GM19397 (cell line): ENCODE results near the gene TRPV4.
"Not testable (repeated sequence)": the region's sequence is repeated elsewhere in the genome, so short reads cannot be mapped to it uniquely, and the experiment has no call there.

Source experiments
- ATAC-seq: cut with Tn5 transposase; IDR thresholded peaks from one replicate; pipeline ENCODE4 v1.9.1; 2021; ENCODE audit warnings: mild to moderate bottlenecking, moderate library complexity; ENCODE audit not compliant: unreplicated experiment

The TRPV4 gene

GRCh38 chr12:109833307-109834189 lies at the start of gene TRPV4:
TRPV4 (minus strand) TSS chr12:109833398; CDS start chr12:109814796, 18,602 bp downstream.
- ATAC-seq = no peak

- no peak for ATAC-seq
These were observed 48.6 kb upstream of the TRPV4 start for GRCh38 chr12:109881752-109882151.

- ATAC-seq = no peak
These were observed 47.7 kb upstream of the TRPV4 start for GRCh38 chr12:109880938-109881337.

- peak; percentile 95 for ATAC-seq
These were observed 47.1 kb upstream of the TRPV4 start, which contains the start of gene GLTP for GRCh38 chr12:109880043-109880931. GLTP (minus strand) TSS chr12:109880541; CDS start chr12:109880374, 167 bp downstream.

DNA sequence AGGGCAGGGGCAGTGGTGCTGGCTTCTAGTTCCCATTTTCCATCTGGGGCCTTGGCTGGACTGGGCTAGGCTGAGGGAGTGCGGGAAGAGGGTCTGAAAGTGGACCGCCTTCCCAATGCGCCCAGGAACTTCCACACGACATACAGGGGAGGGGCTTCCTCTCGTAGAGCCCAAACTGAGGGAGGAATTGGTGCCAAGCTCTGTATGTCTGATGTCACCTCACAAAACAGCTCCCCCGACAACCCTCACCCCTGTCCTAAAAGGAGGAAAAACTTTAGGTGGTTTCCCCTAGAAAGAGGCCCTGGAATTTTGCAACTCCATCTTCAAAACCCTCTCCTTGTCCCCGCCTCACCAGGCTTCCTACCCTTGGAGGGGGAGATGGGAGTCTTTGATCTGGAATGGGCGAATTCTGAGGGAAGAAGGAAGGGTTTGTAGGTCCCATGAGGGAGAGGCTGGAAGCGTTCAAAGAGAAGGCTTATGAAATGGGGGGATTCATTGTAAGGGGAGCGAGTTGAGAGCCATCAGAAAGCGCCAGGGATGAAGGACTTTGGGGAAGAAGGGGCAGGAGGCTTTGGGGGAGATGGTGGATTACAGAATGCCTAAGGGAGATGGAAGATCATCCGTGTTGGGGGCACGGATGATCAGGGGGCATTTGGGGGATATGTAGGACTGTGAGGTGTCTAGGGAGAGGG lies 46.3 kb upstream of the TRPV4 start:
- ATAC-seq = no peak

GRCh38 chr12:109878749-109879148 lies 45.6 kb upstream of the TRPV4 start:
- ATAC-seq = no peak

DNA sequence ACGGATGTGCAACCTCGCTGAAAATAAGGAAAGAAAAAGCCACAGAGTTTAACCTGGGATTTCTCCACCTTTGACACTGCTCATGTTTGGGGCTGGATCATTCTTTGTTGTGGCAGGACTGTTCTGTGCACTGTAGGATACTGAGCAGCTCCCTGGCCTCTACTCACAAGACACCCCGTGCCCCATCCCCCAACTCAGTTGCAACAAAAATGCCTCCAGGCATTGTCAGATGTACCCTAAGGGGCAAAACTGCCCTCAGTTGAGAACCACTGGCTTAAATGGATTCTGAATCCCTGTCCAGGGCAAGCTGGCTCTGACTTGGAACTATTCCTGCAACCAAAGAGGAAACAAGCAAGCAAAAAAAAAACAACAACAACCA lies 45.0 kb upstream of the TRPV4 start:
- ATAC-seq = no peak

DNA sequence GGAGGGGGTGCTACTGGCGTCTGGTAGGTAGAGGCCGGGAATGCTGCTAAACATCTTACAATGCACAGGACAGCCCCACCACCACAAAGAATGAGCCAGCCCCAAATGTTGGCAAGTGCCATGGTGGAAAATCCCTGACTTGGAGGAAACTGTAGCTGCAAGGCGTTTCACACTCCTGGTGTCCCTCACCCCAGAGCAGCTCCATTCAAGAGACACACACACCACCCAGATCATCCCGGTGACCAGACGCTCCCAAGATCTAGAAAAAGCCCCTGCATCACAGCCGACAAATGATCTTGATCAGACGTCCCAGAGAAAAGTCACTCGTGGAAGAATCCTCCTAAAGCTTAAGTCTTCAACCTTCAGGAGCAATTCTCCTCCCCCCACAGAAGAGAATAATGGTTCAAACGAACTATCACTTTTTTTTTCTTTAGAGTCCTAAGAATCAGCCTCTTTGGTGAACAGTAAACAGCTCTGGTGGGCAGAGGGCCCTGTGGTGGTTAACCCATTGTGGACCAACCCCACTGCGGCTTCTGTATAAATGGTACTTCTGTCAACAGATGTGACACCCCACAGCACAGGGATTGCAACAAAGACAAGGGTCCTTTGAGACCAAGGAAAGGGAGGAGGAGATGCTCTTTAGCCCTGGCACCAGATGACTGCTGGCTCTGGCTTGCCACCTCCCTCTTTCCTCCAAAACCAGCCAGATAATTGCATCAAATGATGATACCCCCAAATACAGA lies 44.5 kb upstream of the TRPV4 start:
- no peak for ATAC-seq

DNA sequence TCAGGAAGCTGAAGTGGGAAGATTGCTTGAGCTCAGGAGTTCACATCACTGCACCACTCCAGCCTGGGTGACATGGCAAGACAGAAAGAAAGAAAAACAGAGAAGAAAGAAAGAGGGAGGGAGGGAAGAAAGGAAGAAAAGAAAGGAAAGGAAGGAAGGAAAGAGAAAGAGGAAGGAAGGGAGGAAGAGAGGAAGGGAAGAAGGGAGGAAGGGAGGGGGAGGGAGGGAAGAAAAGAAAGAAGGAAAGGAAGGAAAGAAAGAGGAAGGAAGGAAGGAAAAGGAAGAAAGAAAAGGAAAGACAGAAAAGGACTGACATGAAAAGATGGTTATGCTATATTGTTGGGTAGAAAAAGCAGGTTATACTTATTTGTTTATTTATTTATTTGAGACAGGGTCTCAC lies 43.2 kb upstream of the TRPV4 start:
- no peak for ATAC-seq

DNA sequence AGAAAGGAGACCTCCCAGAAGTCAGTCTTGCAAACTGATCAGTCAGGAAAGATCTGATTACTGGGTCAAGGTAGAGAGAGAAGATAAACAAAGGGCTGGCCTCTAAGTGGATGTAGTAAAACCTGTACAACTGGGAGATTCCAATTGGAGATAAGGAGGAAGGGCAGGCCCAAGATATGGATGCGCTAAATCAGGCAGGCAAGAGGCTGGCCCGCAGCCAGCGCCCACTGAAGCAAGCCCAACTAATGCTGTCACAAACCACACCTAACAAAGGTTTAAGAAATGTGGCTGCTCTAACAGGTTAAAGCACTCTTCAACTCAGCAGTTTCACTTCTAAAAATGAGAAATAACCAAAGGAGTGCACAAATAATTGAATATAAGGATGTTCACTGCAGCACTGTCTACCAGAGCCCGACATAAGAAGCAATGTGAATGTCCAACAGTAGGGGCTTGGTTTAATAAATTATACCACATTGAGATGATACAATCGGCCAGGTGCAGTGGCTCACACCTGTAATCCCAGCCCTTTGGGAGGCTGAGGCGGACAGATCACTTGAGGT lies 42.5 kb upstream of the TRPV4 start:
- ATAC-seq = no peak

- ATAC-seq = no peak
These were observed 40.5 kb upstream of the TRPV4 start for GRCh38 chr12:109873653-109874052.

DNA sequence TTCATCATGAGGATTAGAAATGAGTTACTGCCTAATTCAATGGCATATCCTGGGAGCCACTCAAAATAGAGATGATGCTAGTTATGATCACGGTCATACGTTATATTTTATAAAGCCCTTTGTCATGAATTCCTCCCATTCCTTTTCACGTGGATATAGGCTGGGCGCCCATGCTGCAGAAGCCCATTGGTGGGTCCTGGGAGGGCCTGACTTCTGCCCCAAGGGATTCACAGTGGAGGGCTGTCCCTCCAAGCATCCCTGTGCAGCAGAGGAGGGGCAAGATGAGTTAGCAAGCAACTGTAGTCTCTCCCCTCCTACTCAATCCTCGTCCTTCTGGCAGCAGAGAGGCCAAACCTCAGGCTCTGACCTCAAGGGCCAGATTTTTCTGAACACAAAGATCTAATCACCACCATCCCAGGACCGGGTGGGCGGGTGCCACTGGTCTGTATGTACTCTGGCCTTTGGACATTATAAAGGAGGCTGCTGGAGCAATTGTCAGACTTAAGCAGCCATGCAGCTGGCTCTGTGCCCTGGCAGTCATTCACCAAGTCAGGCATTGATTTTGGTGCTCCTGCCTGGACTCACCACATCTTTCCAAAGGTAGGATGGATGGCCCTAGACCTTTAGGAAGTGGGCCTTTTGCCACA lies 38.6 kb upstream of the TRPV4 start:
- no peak for ATAC-seq

DNA sequence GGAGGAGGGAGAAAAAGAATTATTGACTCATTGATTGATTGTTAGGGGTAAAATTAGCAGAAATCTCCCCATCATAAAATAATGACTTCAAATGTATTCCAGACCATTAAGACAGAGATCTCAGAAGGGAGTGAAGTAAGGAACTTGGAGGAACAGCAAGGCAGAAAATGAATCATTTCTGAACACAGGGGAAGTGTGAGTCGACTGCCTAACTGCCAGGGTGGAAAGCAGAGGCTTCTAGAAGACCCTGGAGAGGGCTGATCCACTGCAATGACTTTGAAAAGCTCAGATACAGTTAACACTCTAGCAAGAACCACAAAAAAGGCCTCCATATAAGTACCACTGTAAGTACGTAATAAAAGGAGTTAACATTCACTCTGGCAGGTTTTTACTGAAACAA lies 37.5 kb upstream of the TRPV4 start:
- ATAC-seq = no peak

DNA sequence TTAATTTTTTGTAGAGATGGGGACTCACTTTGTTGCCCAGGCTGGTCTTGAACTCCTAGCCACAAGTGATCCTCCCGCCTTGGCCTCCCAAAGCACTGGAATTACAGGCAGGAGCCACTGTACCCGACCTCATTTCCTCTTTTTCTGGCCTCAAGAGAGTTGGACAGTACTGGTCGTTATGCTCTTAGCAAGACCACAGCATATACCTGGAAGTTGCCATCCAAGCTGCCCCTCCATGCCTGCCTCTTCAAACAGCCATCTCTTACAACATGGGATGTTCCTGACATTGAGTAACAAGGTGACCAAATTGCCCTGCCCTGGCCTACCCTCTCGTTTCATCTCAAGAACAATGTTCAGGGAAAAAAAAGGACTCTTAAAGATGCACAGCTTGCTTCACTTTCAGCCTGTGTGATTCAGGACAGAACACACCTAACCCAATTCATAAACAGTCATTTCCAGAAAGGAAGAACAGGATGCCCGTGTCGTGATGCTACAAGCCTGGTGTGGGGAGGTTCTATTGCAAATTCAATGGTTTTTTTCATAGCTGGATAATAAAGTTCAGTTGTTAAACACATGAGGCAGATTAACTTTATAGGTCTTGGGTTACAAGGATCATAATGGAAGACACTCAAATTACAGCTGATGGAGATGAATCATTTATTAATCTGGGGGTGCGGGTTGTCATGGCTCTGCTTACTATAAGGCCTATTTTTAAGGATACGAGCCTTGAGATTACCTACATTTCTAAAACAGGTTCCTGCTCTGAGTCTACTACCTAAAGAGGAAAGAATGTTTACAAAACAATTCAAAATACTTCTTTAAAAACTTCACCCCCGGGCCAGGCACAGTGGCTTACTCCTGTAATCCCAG lies 35.2 kb upstream of the TRPV4 start:
- ATAC-seq = no peak

DNA sequence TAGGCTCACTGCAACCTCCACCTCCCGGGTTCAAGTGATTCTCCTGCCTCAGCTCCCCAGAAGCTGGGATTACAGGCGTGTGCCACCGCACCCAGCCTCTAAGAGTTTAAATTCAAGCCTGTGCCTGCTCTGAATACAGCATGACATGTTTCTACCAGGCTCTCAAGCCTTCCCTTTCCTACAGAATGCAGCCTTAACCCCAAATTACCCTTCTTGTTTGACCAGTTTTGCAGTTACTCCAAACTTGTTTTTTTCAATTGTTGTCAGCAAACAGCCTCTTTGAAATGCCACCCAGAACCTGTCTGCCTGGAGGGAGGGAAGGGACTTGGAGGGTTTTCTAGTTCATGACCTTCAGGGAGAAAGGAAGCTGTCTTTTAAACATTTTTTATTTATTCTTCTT lies 31.7 kb upstream of the TRPV4 start:
- no peak for ATAC-seq

DNA sequence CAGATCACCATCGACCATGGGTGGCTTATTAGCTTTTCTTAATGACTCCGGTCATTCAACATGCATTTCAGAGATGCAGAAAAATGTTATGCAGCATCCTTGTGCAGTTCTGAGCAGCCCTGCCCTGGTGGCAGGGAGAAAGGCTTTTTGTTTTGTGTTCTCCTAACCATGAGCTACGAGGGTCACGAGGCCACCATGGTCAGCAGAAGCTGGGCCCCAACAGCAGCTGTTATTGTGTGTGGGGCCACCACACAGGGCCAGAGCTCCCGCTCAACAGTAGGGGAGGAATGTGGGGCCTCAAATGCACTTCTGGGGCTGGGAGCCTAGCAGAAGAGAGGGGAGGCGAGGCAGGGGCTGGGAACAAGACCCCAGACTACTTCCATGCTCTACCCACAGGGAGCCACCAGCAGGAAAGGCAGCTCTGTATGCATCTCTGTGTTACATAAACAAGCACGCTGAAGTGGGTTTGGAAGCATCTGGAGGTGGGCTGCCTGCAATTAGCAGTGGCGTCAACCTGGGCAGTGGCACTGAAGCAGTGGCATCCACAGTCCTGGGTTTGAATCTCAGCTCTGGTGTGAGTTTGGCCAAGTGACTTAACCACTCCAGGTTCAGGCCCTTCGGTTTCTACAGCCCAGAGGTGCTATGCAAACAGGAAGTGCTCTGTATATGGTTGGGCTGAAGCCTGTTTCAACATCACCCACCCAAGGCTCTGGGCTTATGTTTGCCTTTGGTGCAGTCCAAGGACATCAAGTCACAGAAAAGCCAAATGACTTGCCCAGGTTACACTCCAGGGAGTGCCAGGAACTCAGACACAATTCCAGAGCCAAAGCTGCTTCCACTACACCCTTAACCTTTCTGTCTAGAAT lies 30.9 kb upstream of the TRPV4 start:
- no peak for ATAC-seq

- not testable (repeated sequence) for ATAC-seq
These were observed 29.3 kb upstream of the TRPV4 start for GRCh38 chr12:109862491-109862890.
